DMS 273 treated with DMSO at 0.1 percent for 48 hours (cell line): ENCODE results near the gene COL9A3.

Experiments
- DNase-seq: peaks from one replicate; lab custom pipeline; 2025; lab: John Stamatoyannopoulos, UW

Gene COL9A3

DNA sequence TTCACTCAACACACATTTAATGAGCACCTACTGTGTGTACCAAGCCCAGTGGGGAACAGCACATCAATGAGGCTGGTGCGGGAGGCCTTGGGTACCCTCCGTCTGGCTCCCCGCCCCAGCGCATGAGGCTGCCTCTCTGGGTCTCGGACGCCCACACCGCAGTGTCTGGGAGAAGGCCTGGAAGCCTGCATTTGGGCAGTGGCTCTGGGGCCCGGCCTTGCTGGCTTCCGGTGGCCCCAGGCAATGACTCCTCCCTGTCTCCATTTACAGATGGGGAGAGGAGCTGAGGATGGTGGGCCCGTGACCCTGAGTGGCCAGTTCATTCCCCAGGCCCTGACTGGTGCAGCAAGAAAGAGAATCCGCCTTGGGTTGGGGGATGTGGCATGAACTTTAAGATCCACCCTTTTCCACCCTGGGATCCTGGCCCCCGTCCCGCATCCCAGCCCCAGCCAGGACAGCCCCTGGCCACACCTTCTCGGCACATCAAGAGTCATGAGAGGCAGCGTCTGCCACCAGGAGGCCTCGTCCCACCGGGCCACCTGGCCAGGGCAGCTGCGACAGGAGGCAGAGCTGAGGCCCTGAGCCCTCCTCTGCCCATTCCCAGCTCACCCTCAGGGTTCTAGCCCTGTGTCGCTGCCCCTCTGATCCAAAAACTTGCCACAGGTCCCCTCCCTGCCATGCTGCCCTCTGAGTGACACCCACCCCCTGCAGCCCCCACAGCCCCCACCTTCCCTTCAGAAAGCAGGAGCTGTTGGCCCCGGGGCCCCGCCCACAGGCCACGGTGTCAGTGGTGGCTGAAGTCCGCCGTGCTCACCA, 38.0 kb upstream of the COL9A3 start:
- no peak for DNase-seq

DNA sequence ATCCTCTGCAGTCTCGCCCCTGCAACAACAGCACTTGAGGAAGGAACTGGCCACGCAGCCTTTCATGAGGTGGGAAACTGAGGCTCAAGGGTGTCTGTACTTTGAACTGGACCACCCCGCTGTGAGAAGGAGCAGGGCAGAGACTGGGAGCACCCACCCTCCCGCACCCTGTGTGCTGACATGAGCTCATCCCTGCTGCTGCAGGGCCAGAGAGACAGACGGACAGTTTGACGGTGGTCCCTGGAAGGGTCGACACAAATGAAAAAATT, 37.5 kb upstream of the COL9A3 start:
- DNase-seq = no peak

DNA sequence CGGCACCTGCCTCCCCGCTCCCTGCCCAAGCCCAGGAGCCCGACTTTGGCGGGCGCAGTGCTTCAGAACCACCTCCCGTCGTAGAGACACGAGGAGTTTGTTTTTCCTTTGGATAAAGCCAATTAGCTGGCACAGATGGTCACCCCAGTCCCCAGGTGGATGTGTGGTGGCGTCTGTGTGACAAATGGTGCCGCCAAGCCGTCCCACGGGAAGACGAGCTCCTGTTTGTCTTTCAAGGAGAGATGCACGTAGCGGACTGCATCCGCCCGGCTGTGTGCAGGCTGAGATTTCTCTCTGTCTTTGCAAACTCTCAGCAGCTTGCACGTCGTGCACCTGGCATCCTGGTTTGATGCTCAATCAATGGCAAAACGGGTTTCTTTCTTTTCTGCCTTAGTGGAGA, 36.6 kb upstream of the COL9A3 start:
- DNase-seq = no peak

DNA sequence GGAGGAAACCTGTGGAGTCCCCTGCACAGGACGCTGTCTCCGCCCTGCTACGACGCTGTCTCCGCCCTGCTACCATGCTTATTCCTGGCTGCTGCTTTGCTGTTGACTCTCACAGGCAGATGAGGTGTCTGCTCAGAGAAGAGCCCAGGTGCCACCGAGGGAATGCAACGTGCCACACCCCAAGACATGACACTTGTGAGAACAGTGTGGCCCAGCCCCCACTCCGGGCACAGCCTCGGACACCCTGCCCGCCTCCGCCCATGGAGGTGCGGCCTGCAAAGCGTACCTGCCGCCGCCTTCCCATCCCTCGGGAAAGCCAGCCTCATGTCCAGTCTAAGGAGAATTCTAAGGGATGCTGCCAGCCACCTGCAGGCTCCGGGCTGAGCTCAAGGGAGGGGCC, 36.2 kb upstream of the COL9A3 start:
- no peak for DNase-seq

DNA sequence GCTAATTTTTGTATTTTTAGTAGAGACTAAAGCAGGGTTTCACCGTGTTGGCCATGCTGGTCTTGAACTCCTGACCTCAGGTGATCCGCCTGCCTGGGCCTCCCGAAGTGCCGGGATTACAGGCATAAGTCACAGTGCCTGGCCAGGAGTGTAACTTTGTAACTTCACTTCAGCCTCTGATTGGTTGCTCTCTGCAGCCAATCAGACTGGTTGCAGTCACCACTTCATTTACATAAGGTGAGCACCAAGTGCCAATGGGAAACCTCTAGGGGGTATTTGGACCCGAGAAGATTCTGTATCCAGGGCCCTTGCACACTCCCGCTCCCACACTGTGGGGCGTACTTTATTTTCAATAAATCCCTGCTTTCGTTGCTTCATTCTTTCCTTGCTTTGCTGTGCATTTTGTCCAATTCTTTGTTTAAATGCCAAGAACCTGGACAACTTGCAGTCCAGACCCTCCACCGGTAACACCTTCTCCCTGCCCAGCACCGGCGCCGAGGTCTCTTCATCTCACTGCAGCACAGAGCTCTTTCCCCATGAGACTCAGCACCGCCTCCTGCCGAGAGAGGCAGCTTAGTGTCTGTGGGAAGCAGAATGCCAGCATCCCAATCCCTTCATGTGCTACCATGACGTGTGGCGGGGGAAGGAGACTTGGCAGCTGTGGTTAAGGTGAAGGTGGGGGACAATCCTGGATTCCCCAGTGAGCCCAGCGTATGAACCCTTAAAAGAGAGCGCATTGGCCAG, 34.5 kb upstream of the COL9A3 start:
- no peak for DNase-seq

DNA sequence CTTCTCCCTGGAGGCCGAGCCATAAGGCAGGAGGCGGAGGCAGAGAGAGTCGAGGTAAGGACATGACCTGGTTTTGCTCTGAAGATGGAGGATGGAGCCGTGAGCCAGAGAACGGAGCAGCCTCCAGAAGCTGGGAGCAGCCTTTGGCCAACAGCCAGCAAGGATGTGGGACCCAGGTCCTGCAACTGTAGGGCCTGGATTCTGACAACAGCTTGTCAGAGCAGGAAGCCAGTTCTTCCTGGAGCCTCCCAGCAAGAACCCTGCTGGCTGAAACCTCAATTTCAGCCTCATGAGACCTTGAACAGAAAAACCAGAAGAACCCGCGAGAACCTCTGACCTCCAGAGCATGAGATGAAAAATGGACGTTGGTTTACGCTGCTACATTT, 34.0 kb upstream of the COL9A3 start:
- no peak for DNase-seq

DNA sequence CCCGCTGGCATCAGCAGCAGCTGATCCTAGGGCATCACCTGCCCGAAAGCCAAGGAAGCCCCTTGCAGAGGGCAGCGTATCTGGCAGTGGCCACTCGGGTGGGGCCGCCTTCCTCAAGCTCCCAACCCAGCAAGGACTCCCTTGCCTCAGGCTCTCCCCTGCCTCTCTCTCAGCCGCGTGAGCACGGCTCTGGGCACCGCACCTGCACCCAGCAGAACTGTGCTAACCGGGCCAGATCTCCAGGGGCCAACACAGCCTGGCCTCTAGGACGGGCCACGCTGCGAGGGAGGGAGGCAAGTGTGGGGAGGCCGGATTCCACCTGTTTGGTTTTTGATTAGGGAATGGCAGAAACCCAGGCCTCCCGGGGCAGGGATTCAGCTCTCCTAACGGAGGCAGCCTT, 32.4 kb upstream of the COL9A3 start:
- no peak for DNase-seq

DNA sequence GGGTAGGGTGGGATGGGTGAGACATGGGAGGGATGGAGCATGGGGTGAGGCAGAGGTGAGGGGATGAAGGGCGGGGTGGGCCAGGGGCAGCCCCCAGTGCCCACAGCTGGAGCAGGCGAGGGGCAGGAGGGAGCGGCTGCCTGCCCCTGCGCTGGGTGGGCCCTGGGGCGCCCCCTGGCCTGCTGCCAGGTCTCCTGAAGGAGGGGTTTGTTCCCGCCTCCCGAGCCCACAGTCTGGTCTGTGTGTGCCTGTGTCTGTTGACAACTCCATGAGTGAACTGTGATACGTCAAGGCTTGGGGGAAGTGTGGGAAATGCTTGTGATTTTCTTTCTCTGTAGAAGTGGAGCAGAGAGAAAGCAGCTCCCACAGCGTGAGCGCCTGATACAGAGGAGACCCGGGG, 31.5 kb upstream of the COL9A3 start:
- DNase-seq = no peak

DNA sequence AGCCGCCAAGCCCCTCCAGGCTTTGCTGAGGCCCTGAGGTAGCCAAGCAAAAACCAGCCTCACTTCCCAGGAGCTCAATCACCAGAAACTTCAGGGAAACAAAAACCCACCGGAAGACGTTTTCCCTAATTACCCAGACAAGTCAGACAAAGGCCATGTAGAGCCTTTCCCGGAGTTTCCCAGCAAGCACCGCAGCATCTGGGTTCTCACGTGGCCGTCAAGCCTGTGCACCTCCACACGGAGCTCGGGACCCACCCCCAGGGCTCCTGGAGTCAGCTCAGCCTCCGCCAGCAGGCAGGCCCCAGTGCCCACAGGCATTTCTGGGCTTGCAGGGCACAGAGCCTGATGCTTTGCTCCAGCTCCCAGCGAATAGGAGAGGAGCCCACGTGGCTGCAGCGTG, 30.7 kb upstream of the COL9A3 start:
- DNase-seq = no peak

DNA sequence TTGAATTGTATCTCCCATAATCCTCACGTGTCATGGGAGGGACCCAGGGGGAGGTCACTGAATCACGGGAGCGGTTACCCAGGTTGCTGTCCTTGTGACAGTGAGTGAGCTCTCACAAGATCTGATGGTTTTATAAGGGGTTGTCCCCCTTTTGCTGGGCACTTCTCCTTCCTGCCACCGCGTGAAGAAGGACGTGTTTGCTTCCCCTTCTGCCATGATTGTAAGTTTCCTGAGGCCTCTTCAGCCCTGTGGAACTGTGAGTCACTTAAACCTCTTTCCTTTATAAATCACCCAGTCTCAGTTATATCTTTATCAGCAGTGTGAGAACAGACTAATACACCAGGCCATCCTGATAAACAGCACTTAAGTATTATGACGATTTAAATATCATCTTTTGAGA, 29.5 kb upstream of the COL9A3 start:
- DNase-seq = no peak

DNA sequence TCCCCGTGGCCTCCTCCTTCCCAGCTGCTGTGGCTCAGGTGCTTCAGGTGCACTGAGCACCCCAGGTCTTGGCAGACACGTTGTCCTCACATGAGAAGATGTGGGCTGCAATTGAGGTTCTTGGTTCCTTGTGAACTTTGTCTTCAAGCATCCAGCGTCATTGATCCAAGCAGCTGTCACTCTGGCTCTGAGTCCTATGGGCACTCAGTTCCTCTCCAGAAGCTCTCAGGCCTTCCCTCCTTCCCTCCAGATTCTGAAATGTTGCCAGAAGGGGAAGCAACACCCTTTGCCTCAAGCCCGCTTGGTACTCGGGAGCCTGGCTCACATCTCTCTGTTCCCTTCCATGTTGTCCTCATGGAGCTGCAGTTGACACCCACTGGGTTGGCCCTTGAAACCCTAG, 29.0 kb upstream of the COL9A3 start:
- DNase-seq = no peak

DNA sequence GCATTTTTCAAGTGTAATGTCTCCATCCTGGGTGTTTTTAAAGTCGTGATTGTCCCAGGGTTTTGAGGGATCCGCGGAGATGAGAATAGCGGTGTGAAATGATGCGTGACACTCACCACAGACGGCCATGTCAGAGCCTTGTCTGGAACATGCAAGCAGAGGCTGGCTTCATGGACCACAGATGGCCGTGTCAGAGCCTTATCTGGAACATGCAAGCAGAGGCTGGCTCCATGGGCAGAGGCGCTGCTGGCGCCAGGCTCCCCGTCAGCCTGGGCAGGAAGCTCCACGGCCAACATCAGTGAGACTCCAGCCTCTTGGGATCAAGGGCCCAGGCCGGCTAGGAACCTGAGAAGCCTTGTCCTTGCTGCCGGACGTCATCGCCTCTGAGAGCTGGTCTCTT, 28.2 kb upstream of the COL9A3 start:
- no peak for DNase-seq

DNA sequence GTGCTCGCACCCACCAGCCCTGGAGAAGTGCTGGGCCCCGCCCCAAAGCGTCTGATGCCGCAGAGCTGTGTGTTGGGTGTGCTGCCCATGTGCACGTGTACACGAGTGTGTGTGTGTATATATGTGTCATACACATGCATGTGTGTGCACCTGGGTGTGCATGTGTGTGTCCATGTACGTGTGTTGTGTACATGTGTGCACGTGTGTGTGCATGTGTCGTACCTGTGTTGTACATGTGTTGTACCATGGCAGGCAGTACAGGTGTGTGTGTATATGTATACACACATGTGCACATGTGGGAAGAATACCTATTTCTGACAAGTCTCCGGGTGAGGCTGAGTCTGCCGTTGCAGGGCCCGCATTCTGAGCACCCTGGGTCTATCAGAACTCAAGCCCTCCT, 26.8 kb upstream of the COL9A3 start:
- DNase-seq = no peak

DNA sequence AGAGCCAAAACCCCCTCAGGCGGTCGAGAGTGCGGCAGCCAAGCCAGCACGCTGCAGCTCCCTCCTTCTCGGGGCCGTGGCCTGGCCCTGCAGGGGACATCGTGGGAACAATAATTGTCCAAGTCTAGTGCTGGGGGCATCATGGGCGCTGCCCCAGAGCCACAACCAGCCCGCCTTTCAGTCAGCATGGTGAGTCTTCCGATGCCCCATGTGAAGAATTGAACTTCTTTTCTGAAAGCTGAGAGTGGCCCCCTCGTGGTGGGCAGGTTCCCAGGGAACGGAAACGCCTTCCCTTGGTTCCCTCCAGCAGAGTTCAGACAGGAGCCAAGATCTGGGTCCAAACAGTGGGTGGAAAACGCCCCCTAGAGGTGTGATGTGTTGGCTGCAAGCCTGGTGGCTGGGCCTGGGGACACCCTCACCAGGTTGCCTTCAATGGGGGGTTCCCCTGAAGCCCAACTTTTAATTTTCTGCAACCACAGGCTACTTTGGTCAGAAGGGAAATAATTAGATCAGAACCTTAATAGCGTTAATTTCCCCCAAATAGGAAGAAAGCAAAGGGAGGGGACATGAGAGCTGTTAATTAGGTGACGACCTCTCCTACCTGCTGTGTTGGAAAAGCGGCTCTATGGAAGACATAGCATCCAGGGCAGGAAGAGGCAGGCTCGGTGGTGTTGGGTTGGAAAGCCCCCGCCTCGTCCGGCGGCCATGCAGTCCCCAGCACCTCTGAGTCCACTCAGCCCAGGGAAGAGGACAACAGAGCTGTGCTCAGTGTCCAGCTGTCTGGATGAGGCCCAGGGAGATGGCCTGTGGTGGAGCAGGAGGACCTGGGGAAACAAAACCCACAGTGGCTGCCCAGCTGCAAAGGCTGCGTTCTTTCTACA, 25.3 kb upstream of the COL9A3 start:
- peak; percentile 70 for DNase-seq

DNA sequence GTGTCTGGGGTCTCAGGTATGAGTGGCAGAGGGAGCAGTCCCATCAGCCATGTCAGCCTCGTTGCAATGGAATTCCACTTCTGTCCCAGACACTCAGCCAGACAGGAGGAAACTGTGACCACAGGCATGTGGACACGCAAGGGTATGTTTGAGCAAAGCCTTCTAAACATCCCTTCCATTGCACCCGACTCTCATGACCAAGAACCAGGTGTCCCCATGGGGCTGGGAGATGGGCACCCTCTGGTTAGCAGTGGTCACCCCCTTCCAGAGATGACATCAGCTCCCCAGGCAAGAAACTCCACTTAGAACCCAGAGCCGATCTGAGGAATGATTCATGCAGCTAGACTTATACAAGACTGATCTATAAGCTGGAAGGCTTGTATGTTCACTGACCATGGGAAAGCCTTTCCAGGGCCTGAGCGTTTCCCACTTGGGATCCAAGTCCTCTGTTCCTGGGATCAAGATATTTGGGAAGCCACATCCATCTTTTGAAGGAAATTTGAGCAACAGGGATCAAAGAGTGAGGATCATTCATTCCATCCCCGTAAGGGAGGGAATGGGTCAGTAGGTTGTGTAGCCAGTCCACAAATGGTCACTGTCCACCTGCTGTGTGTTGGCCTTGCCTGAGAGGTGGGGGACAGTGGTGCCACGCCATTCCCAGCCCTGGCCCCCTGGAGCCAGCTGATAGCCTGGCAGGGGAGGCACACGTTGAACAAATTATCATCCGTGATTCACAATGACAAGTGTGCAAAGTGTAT, 24.5 kb upstream of the COL9A3 start:
- DNase-seq = no peak

DNA sequence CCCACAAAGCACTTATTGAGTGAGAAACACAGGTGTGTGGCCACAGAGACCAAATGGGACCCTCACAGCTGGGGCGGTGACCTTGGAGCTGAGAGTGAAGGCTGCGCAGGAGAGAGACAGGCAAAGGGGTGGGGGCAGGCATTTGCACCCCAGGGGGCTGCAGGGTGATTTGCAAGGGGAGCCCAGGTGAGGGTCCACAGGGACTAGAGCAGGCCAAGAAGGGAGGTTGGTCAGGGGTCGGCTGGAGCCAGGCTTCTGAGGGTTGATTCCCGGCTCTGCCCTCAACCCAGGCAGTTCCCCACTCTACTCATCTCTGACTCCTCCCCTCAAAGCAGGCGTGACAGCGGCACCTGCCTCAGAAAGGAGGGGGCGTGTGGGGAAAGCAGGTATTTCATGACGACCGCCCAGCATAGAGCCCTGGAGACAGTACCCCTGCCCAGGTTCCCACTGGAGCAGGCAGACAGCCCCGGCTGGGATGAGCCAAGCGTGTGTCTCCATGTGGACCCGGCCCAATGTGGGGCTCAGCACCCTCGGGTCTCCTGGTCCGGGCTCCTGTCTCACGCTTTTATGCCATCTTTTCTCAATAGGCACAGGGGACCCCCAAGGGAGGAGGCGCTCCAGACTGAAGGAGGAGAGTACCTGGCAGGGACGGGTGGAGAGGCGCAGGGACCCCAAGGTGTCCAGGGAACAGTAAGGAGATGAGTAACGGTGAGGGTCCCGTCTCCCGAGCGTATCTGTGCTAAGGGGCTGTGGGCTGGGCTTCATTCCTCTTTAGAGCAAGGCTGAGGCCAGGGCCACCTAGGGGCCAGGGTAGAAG, 23.7 kb upstream of the COL9A3 start:
- DNase-seq = no peak

DNA sequence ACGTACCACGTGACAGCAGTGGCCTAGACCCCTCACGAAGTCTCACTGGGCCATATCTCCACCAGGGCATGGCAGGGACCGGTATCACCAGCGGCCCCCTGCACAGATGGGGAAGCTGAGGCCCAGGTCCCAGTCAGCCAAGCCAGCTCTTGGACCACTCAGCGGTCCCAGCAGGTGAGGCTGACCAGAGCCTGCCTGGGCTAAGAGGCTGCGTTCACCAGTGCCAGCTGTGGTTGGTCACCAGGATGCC, 23.2 kb upstream of the COL9A3 start:
- no peak for DNase-seq

DNA sequence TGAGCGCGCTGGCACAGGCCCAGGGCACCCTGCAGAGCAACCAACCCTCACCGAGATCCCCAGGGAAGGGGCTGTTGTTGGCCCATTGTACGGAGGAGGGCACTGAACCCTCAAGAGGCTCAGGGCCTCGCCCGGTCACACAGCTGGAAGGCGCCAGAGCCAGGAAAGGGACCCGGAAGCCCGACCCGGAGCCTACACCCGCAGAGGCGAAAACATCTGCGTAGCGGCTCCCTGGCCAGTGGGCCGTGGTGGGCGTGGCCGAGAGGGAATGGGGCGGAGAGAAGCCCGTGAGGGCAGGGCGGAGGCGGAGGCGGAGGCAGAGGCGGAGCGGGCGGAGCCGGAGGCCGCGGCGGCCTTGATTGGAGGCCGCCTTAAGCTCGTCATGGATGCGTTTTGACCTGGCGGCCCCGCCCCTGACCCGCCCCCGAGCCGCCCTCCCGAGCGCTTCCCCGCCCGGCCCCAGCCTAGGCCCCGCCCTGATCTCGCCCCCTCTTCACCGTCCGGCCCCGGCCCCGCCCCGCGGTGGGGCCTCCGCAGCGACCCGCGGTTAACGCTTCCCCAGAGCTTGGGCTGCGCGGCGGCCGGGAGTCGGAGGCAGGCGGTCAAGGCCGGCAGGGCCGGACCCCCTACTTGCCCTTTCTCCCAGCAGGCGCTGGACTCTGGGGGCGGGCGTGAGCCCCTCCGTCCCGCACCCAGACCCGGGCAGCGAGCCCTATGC, 22.7 kb upstream of the COL9A3 start:
- peak; percentile 82 for DNase-seq

DNA sequence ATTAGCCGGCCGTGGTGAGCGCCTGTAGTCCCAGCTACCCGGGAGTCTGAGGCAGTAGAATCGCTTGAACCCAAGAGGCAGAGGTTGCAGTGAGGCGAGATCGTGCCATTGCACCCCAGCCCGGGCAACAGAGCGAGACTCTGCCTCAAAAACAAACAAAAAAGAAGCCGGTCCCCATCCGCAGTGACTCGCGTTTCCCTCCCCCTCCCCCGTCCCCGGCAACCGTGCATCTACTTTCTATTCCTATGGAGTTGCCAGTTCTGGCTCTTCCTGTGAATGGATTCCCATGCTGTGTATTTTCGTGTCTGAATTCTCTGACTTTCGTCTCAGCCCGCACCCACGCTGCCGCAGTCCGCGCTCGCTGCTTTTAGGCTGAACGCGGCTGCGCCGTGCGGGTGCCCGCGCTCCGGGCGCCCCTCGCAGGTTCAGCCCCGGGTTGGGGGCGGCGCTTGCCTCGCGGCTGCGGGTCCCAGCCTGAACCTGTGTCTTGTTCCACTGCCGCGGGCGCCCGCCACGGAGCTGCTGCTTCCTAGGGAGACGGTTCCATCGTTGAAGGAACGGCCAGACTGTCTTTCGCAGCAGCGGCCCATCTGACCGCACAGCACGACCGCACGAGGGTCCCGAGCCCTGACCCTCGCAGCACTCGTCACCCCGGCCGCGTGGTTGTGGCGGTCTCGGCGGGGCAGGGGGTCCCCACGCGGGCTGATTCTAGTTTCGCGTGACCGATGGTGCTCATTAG, 21.7 kb upstream of the COL9A3 start:
- peak; percentile 48 for DNase-seq
